NT2/D1 (cell line): ENCODE results near the gene EML6.

Source experiments
- SUZ12 ChIP-seq: IDR thresholded peaks from 2 replicates; pipeline ENCODE4 v1.6.1; 2011; ENCODE audit not compliant: insufficient read length, insufficient read depth; ENCODE audit errors: extremely low read depth
- ZNF274 ChIP-seq: IDR thresholded peaks from 2 replicates; pipeline ENCODE4 v1.6.1; 2011; ENCODE audit warnings: mild to moderate bottlenecking, low read depth, low read length

GRCh38 chr2:54801352-54801751 lies 77.9 kb downstream of the EML6 start:
- no peak for TF ChIP-seq SUZ12
- TF ChIP-seq ZNF274, result no peak
